HepG2 (cell line): ENCODE results near the gene BCAS4.

ENCODE experiments used
- ARNT ChIP-seq: fragments of 450-650 bp; IDR thresholded peaks from 2 replicates; pipeline ENCODE4 v1.6.1; 2017
- CTCF ChIP-seq: sonication (generic); formaldehyde crosslinking; IDR thresholded peaks from 2 replicates; pipeline ENCODE4 v1.5.0; 2020; ENCODE audit warnings: mild to moderate bottlenecking, missing genetic modification reagents, moderate library complexity
- FOXJ3 ChIP-seq: sonication (generic); formaldehyde crosslinking; IDR thresholded peaks from 2 replicates; pipeline ENCODE4 v1.4.0; 2020; ENCODE audit warnings: missing genetic modification reagents, mild to moderate bottlenecking, borderline replicate concordance
- GMEB1 ChIP-seq: sonication (generic); formaldehyde crosslinking; IDR thresholded peaks from 2 replicates; pipeline ENCODE4 v1.5.1; 2020; ENCODE audit warnings: missing genetic modification reagents, mild to moderate bottlenecking, borderline replicate concordance
- POLR2A ChIP-seq, 2 experiments: IDR thresholded peaks; 2 replicates each; pipeline ENCODE4 v1.6.1; 2011; ENCODE audit warnings: low read depth in 2 of 2, low read length in 2 of 2, mild to moderate bottlenecking in 1 of 2, moderate library complexity in 1 of 2; ENCODE audit not compliant: insufficient read depth in 1 of 2
- POLR2AphosphoS5 ChIP-seq: IDR thresholded peaks from 2 replicates; pipeline ENCODE4 v1.6.1; 2012; ENCODE audit warnings: low read depth, low read length
- REST ChIP-seq, 2 experiments: IDR thresholded peaks; 2 replicates each; pipeline ENCODE4 v1.6.1; 2011 to 2012; ENCODE audit warnings: low read length in 2 of 2, borderline replicate concordance in 1 of 2, low read depth in 1 of 2, mild to moderate bottlenecking in 1 of 2, moderate library complexity in 1 of 2
- SRF ChIP-seq: IDR thresholded peaks from 2 replicates; pipeline ENCODE4 v1.6.1; 2011; ENCODE audit warnings: mild to moderate bottlenecking, low read depth, low read length, moderate library complexity
- ZFP90 ChIP-seq: sonication (generic); formaldehyde crosslinking; IDR thresholded peaks from 2 replicates; pipeline ENCODE4 v1.8.0; 2022; ENCODE audit warnings: missing genetic modification reagents, mild to moderate bottlenecking, inconsistent platforms, borderline replicate concordance
- ZNF101 ChIP-seq: sonication (generic); formaldehyde crosslinking; IDR thresholded peaks from 2 replicates; pipeline ENCODE4 v1.4.0; 2020; ENCODE audit warnings: mild to moderate bottlenecking, low read depth, missing genetic modification reagents, borderline replicate concordance
- ZNF138 ChIP-seq: sonication (generic); formaldehyde crosslinking; IDR thresholded peaks from 2 replicates; pipeline ENCODE4 v1.5.0; 2020; ENCODE audit warnings: mild to moderate bottlenecking, low read depth, missing genetic modification reagents
- ZNF781 ChIP-seq: sonication (generic); formaldehyde crosslinking; IDR thresholded peaks from 2 replicates; pipeline ENCODE4 v1.5.1; 2020; ENCODE audit warnings: borderline replicate concordance, mild to moderate bottlenecking, missing genetic modification reagents; ENCODE audit errors: not compliant biosample characterization

- TF ChIP-seq ZNF101 (no peak), FOXJ3 (CRISPR knock-in tag) (no peak), SRF (no peak), POLR2A (IDR thresholded peaks at IDR 0.05; ENCODE audit: insufficient read depth in 1 of 2, low read depth in 2 of 2, low read length in 2 of 2) (no peak), POLR2AphosphoS5 (no peak), GMEB1 (CRISPR knock-in tag) (no peak), ARNT (no peak), ZFP90 (no peak), ZNF138 (no peak), REST (IDR thresholded peaks at IDR 0.05; ENCODE audit: borderline replicate concordance in 1 of 2, low read depth in 1 of 2, low read length in 2 of 2) (no peak), CTCF (no peak), ZNF781 (CRISPR knock-in tag) (no peak)
These were observed 82.0 kb downstream of the BCAS4 start for GRCh38 chr20:50876816-50877215.
